Endothelial cell of umbilical vein (primary cell): ENCODE data around the gene CYBB. TPM values are rescaled to one million over a fixed set of nuclear protein-coding genes. Genes with fewer than 3 reads are reported as not detected.

Experiments
- BruUV-seq: library from RNA; stranded (reverse); fragments of 400-500 nt; replicated peaks from 2 replicates; lab custom pipeline; 2021; lab: Mats Ljungman, UMichigan
- CTCF ChIA-PET: fragments of 300-600, 350-600 bp; sonication (Branson Sonifier 250); formaldehyde crosslinking; loops from one replicate; lab custom pipeline; 2021; ENCODE audit warnings: antibody characterized with exemption, inconsistent platforms; lab: Charles Lee
- POLR2A ChIA-PET: fragments of 300-600, 350-600 bp; sonication (Branson Sonifier 250); formaldehyde crosslinking; loops from one replicate; lab custom pipeline; 2021; ENCODE audit warnings: antibody characterized with exemption, inconsistent platforms; lab: Charles Lee
- DNase-seq: peaks from one replicate; pipeline ENCODE4 v3.0.0-alpha.2; 2011; ENCODE audit warnings: low read depth, low spot score
- FAIRE-seq: peaks from 2 replicates; lab custom pipeline; 2011; peaks lifted over from hg19 to GRCh38; lab: Jason Lieb, UNC
- H2AFZ ChIP-seq: 2 replicates; pipeline ENCODE4 v1.6.0; 2012; ENCODE audit warnings: low read depth, low read length, control low read depth, inconsistent platforms
- H3K27ac ChIP-seq: 2 replicates; pipeline ENCODE4 v1.5.1; 2011; ENCODE audit warnings: low read depth, mild to moderate bottlenecking, control low read depth, low read length, moderate library complexity; ENCODE audit not compliant: insufficient read depth
- H3K27me3 ChIP-seq, 2 experiments: 2 replicates each; pipeline versions ENCODE4 v1.6.0 to v1.6.1; 2011; ENCODE audit warnings: low read length in 2 of 2, mixed read lengths in 1 of 2; ENCODE audit not compliant: control insufficient read depth in 2 of 2, insufficient read depth in 2 of 2
- H3K36me3 ChIP-seq, 2 experiments: 2 replicates in 1 of 2; 3 replicates in 1 of 2; pipeline ENCODE4 v1.5.1; 2011; ENCODE audit warnings: low read length in 2 of 2, mild to moderate bottlenecking in 1 of 2, moderate library complexity in 1 of 2; ENCODE audit not compliant: control insufficient read depth in 2 of 2, insufficient read depth in 2 of 2; ENCODE audit errors: extremely low read depth in 1 of 2
- H3K4me1 ChIP-seq: 3 replicates; pipeline ENCODE4 v1.5.1; 2011; ENCODE audit warnings: mild to moderate bottlenecking, low read length; ENCODE audit not compliant: control insufficient read depth, insufficient read depth; ENCODE audit errors: extremely low read depth
- H3K4me2 ChIP-seq: 2 replicates; pipeline ENCODE4 v1.6.1; 2011; ENCODE audit warnings: low read length, control low read depth, mixed read lengths; ENCODE audit not compliant: insufficient read depth
- H3K4me3 ChIP-seq, 3 experiments: fragments of 200-600 bp in 1 of 3; sonication (generic), shearing (Covaris generic) in 1 of 3; replicated peaks in 1 of 3; 2 replicates each; pipeline ENCODE4 v1.5.1; 2011 to 2016; ENCODE audit warnings: control low read depth in 3 of 3, low read length in 3 of 3, mild to moderate bottlenecking in 2 of 3, inconsistent platforms in 1 of 3, low read depth in 1 of 3, moderate library complexity in 1 of 3; ENCODE audit not compliant: insufficient read depth in 1 of 3
- H3K79me2 ChIP-seq: 2 replicates; pipeline ENCODE4 v1.6.0; 2012; ENCODE audit warnings: low read length, inconsistent platforms; ENCODE audit not compliant: control insufficient read depth, insufficient read depth
- H3K9ac ChIP-seq: replicated peaks from 2 replicates; pipeline ENCODE3; 2011; ENCODE audit warnings: low read length, control low read depth; ENCODE audit not compliant: insufficient read depth; ENCODE audit errors: extremely low read depth
- H3K9me1 ChIP-seq: replicated peaks from 3 replicates; pipeline ENCODE4 v1.6.0; 2011; ENCODE audit warnings: mild to moderate bottlenecking, low read length; ENCODE audit not compliant: control insufficient read depth, insufficient read depth; ENCODE audit errors: extremely low read depth
- H3K9me3 ChIP-seq: replicated peaks from 2 replicates; pipeline ENCODE4 v1.5.1; 2012; ENCODE audit warnings: low read length, inconsistent platforms; ENCODE audit not compliant: control insufficient read depth, insufficient read depth
- H4K20me1 ChIP-seq: replicated peaks from 2 replicates; pipeline ENCODE3; 2011; ENCODE audit warnings: mild to moderate bottlenecking, low read length; ENCODE audit not compliant: control insufficient read depth, insufficient read depth; ENCODE audit errors: extremely low read depth
- EZH2 ChIP-seq: IDR thresholded peaks from 2 replicates; pipeline ENCODE4 v1.6.1; 2012; ENCODE audit warnings: borderline replicate concordance, low read depth, mild to moderate bottlenecking, moderate library complexity, low read length, inconsistent platforms; ENCODE audit not compliant: severe bottlenecking
- FOS ChIP-seq: IDR thresholded peaks from 2 replicates; pipeline ENCODE4 v1.6.1; 2011; ENCODE audit warnings: mild to moderate bottlenecking, low read length, moderate library complexity, borderline replicate concordance; ENCODE audit not compliant: insufficient read depth
- GATA2 ChIP-seq: IDR thresholded peaks from 2 replicates; pipeline ENCODE4 v1.7.0; 2011; ENCODE audit warnings: low read depth, mild to moderate bottlenecking, moderate library complexity, mixed read lengths, low read length; ENCODE audit not compliant: insufficient read length, insufficient read depth
- JUN ChIP-seq: IDR thresholded peaks from 2 replicates; pipeline ENCODE4 v1.6.1; 2011; ENCODE audit warnings: borderline replicate concordance, low read depth; ENCODE audit not compliant: insufficient read length, insufficient read depth
- MYC ChIP-seq: IDR thresholded peaks from one replicate; pipeline ENCODE4 v1.6.1; 2011; ENCODE audit warnings: mild to moderate bottlenecking, low read depth, low read length
- POLR2A ChIP-seq: IDR thresholded peaks from 2 replicates; pipeline ENCODE4 v1.6.1; 2012; ENCODE audit warnings: low read depth, mild to moderate bottlenecking, control low read depth, low read length
- POLR2AphosphoS5 ChIP-seq: IDR thresholded peaks from 2 replicates; pipeline ENCODE4 v1.6.1; 2012; ENCODE audit warnings: low read depth, mild to moderate bottlenecking, control low read depth, low read length, moderate library complexity; ENCODE audit not compliant: insufficient read depth
- dilution Hi-C: fragments of 300-500 bp; cut with MboI; formaldehyde crosslinking; loops from one replicate; pipeline ENCODE4 v1.15.0; 2019; ENCODE audit warnings: low sequenced_read_pairs; ENCODE audit not compliant: extremely low pct_ligation_motif_present
- intact Hi-C: fragments of 100-400 bp; cut with micrococcal nuclease; formaldehyde crosslinking; loops from one replicate; pipeline ENCODE4 v1.10.0; 2022
- polyA plus RNA-seq, 4 experiments: library from polyadenylated mRNA; depleted of rRNA in 3 of 4; stranded (reverse) in 3 of 4; unstranded in 1 of 4; fragments of >200 nt; gene quantifications; 2 replicates each; pipeline versions ENCODE4 v1.2.1 to v1.2.3, GENCODE V29; 2011 to 2012; ENCODE audit warnings: missing spikeins in 1 of 4
- total RNA-seq: library from RNA; stranded (reverse); gene quantifications from 2 replicates; pipeline ENCODE4 v1.2.3, GENCODE V29; 2021
- TF ChIP-seq, protein P1 (sequence below), 2 donors: IDR thresholded peaks; 1 replicate in 1 of 2; 2 replicates in 1 of 2; pipeline ENCODE4 v1.5.1; 2011; ENCODE audit warnings: low read length in 2 of 2, mild to moderate bottlenecking in 2 of 2, moderate library complexity in 2 of 2, control low read depth in 1 of 2, inconsistent platforms in 1 of 2, low read depth in 1 of 2; ENCODE audit not compliant: insufficient read depth in 1 of 2; ENCODE audit errors: extremely low read depth in 1 of 2
- TF ChIP-seq, protein P2 (sequence below): IDR thresholded peaks from 2 replicates; pipeline ENCODE4 v1.6.1; 2011; ENCODE audit not compliant: insufficient read depth, insufficient read length

CYBB gene
- total and polyA plus RNA-seq, 2 donors (not counting 3 experiments of a cell fraction or from before 2014, with no cell fraction given), result not detected

DNA sequence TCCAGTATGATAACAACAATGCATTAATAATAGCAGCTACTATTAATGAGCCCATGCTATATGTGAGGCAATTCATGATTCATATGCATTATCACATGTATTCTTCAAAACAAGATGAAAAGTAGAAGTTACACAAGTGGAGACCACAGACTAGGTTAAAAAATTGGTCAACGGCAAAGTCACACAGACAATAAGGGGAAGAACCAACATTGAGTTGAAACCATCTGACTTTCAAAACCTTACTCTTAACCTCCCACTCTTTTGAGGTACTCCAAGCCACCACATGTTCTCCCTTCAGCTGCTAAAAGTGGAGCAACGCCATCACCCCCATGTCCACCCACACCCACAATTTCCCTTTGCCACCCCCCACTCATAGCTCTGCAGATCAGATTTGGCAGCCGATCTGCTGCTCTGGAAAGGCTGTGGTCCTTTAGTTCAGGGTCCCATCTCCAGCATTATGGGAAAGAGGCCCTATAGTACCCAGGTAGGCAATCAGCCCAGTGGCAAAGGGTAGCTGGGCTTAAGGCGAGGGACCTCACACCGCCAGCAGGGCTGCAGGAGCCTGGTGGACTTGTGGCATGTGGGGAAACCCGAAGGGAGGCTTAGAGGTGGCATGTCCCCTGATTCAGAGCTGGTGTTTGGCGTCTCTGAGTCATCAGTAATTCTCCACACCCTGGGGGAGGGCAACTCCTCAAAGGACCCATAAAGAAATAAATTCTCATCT is 33.5 kb upstream of the CYBB start:
- Histone ChIP-seq H4K20me1 (no peaks in the 10 kb centered on the region), H3K9me3 (no peaks in the 10 kb centered on the region), H3K4me3 (no peak overlapping the region), H3K9ac (no peak overlapping the region), H3K36me3 (no peaks in the 10 kb centered on the region), H3K4me2 (no peak overlapping the region), H3K79me2 (no peaks in the 10 kb centered on the region), H3K27ac (no peak overlapping the region), H2AFZ (no peak overlapping the region), H3K27me3 (no peaks in the 10 kb centered on the region), H3K4me1 (no peaks in the 10 kb centered on the region), H3K9me1 (no peaks in the 10 kb centered on the region)
- CTCF ChIA-PET, result interaction anchor here (0.8 to 4.2 kb wide), 7 partner anchors 10 to 446 kb away, joined by 3 to 33 read pairs (median 3); no protein-coding TSS in a partner anchor
- DNase-seq (no peak), FAIRE-seq (no peak)
- no TSS peak for BruUV-seq
- POLR2A ChIA-PET, result no interaction called here
- intact Hi-C loops (loop anchor here (5.0 to 10.0 kb wide), 2 partner anchors 158 to 181 kb away; no protein-coding TSS in a partner anchor), dilution Hi-C loops (no loop called here)
- no peak for TF ChIP-seq MYC
- TF ChIP-seq POLR2AphosphoS5, result no peak
- TF ChIP-seq JUN, result no peak
- TF ChIP-seq, protein P1, sequence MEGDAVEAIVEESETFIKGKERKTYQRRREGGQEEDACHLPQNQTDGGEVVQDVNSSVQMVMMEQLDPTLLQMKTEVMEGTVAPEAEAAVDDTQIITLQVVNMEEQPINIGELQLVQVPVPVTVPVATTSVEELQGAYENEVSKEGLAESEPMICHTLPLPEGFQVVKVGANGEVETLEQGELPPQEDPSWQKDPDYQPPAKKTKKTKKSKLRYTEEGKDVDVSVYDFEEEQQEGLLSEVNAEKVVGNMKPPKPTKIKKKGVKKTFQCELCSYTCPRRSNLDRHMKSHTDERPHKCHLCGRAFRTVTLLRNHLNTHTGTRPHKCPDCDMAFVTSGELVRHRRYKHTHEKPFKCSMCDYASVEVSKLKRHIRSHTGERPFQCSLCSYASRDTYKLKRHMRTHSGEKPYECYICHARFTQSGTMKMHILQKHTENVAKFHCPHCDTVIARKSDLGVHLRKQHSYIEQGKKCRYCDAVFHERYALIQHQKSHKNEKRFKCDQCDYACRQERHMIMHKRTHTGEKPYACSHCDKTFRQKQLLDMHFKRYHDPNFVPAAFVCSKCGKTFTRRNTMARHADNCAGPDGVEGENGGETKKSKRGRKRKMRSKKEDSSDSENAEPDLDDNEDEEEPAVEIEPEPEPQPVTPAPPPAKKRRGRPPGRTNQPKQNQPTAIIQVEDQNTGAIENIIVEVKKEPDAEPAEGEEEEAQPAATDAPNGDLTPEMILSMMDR (IDR thresholded peaks at IDR 0.05; ENCODE audit: extremely low read depth in 1 of 2, insufficient read depth in 1 of 2, low read depth in 1 of 2, low read length in 2 of 2), result no peak
- no peak for TF ChIP-seq POLR2A
- no peak for TF ChIP-seq GATA2
- TF ChIP-seq FOS, result no peak
- TF ChIP-seq, protein P2, sequence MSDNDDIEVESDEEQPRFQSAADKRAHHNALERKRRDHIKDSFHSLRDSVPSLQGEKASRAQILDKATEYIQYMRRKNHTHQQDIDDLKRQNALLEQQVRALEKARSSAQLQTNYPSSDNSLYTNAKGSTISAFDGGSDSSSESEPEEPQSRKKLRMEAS, result no peak
- no peak for TF ChIP-seq EZH2
